Measurements from ENCODE around the gene INPP4B. TPM values are rescaled to one million over a fixed set of nuclear protein-coding genes. Genes with fewer than 3 reads are reported as not detected.

INPP4B gene
- total and polyA plus RNA-seq, 7 donors = 1.5 to 16.8 (median 9.5) TPM

- Histone ChIP-seq H3K36me3 (ENCODE audit: insufficient read depth in 1 of 2, low read depth in 1 of 2) (no peaks in the 10 kb centered on the region), H3K27ac (no peak overlapping the region), H3K9me3 (no peaks in the 10 kb centered on the region), H3K27me3 (ENCODE audit: insufficient read depth in 3 of 3, low read length in 2 of 3) (no peaks in the 10 kb centered on the region), H3K4me1 (no peaks in the 10 kb centered on the region), H3K4me3 (no peak overlapping the region)
- 22 to 40% (median 30%) methylated on average over 1 of the region's 1 CpG for WGBS, 3 donors
- no peak for DNase-seq
- no peak for TF ChIP-seq CTCF (IDR thresholded peaks at IDR 0.05)
- intact Hi-C loops (cut with DNase I) = no loop called here
- ATAC-seq = no peak
Measured at GRCh38 chr4:142781114-142781513, 65.0 kb downstream of the INPP4B start.

- Histone ChIP-seq H3K4me1 (no peaks in the 10 kb centered on the region), H3K9me3 (no peaks in the 10 kb centered on the region), H3K4me3 (no peak overlapping the region), H3K27ac (no peak overlapping the region), H3K27me3 (ENCODE audit: insufficient read depth in 3 of 3, low read length in 2 of 3) (no peaks in the 10 kb centered on the region), H3K36me3 (ENCODE audit: insufficient read depth in 1 of 2, low read depth in 1 of 2) (no peaks in the 10 kb centered on the region)
- DNase-seq (no peak), ATAC-seq (no peak)
- 55 to 58% (median 56%) methylated on average over 1 of the region's 1 CpG for WGBS, 3 donors
- intact Hi-C loops (cut with DNase I) = no loop called here
- TF ChIP-seq CTCF (IDR thresholded peaks at IDR 0.05) = no peak
Measured at GRCh38 chr4:142778900-142779299, 67.2 kb downstream of the INPP4B start.

- Histone ChIP-seq H3K27me3 (ENCODE audit: insufficient read depth in 3 of 3, low read length in 2 of 3) (no peaks in the 10 kb centered on the region), H3K36me3 (ENCODE audit: insufficient read depth in 1 of 2, low read depth in 1 of 2) (no peaks in the 10 kb centered on the region), H3K27ac (no peak overlapping the region), H3K9me3 (no peaks in the 10 kb centered on the region), H3K4me1 (no peaks in the 10 kb centered on the region), H3K4me3 (no peak overlapping the region)
- intact Hi-C loops (cut with DNase I) = no loop called here
- WGBS, 3 donors = 90 to 95% (median 94%) methylated on average over 1 of the region's 1 CpG
- DNase-seq = no peak
- TF ChIP-seq CTCF (IDR thresholded peaks at IDR 0.05) = no peak
- no peak for ATAC-seq
Measured at GRCh38 chr4:142778430-142778829, 67.7 kb downstream of the INPP4B start.

- Histone ChIP-seq H3K36me3 (ENCODE audit: insufficient read depth in 1 of 2, low read depth in 1 of 2) (no peaks in the 10 kb centered on the region), H3K27me3 (ENCODE audit: insufficient read depth in 3 of 3, low read length in 2 of 3) (no peaks in the 10 kb centered on the region), H3K27ac (no peak overlapping the region), H3K9me3 (no peaks in the 10 kb centered on the region), H3K4me3 (no peak overlapping the region), H3K4me1 (no peaks in the 10 kb centered on the region)
- intact Hi-C loops (cut with DNase I) = no loop called here
- WGBS, 3 donors = 78 to 90% (median 86%) methylated on average over 4 of the region's 4 CpGs
- ATAC-seq = no peak
- no peak for DNase-seq
- TF ChIP-seq CTCF (IDR thresholded peaks at IDR 0.05) = no peak
Measured at GRCh38 chr4:142777045-142777743, 68.9 kb downstream of the INPP4B start.

GRCh38 chr4:142776026-142776425, 70.1 kb downstream of the INPP4B start:
- no peak for DNase-seq
- no peak for TF ChIP-seq CTCF (IDR thresholded peaks at IDR 0.05)
- Histone ChIP-seq H3K36me3 (ENCODE audit: insufficient read depth in 1 of 2, low read depth in 1 of 2) (no peaks in the 10 kb centered on the region), H3K4me1 (no peaks in the 10 kb centered on the region), H3K27ac (no peak overlapping the region), H3K9me3 (no peaks in the 10 kb centered on the region), H3K27me3 (ENCODE audit: insufficient read depth in 3 of 3, low read length in 2 of 3) (no peaks in the 10 kb centered on the region), H3K4me3 (no peak overlapping the region)
- intact Hi-C loops (cut with DNase I) = no loop called here
- no peak for ATAC-seq
- 64 to 74% (median 70%) methylated on average over 2 of the region's 2 CpGs for WGBS, 3 donors

Data from psoas muscle (tissue), 8 donors.